GM10266 (cell line): ENCODE data around the gene HS6ST2.
"Not testable (repeated sequence)": the region's sequence is repeated elsewhere in the genome, so short reads cannot be mapped to it uniquely, and the experiment has no call there.

Experiments
- DNase-seq: peaks from one replicate; pipeline ENCODE4 v3.0.0; 2012; ENCODE audit errors: extremely low spot score
- TF ChIP-seq, protein P1 (sequence below): IDR thresholded peaks from 2 replicates; pipeline ENCODE4 v1.5.1; 2012; ENCODE audit warnings: mild to moderate bottlenecking, low read depth; ENCODE audit not compliant: control insufficient read depth, insufficient read depth; ENCODE audit errors: missing control alignments

HS6ST2 gene

DNA sequence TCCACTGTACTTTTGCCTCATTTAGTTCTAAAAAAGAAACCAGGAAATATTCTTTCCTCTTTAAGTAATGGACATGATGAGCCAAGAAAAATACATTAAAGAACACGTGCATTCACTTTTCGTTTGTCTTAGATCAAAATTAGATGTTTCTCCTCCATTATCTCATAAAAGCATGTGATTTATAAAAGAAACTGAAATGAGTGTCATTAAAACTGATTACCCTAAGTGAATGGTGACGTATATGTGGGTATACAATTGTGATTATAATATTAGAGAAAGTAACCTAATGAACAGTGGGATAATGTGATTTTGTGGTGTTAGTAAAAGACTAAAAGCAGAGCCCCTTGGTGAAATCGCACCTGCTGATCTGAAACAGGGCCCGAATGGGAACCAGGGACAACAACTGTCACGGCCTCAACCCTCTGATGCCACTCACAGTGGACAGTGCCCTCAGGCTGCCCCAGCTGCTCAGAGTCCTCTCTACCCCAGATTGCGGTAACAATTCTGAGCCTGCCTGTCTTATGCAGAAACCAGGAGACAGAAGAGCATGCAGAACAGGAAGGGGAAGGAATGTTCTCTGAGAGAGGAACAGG, 25.7 kb upstream of the HS6ST2 start:
- TF ChIP-seq, protein P1, sequence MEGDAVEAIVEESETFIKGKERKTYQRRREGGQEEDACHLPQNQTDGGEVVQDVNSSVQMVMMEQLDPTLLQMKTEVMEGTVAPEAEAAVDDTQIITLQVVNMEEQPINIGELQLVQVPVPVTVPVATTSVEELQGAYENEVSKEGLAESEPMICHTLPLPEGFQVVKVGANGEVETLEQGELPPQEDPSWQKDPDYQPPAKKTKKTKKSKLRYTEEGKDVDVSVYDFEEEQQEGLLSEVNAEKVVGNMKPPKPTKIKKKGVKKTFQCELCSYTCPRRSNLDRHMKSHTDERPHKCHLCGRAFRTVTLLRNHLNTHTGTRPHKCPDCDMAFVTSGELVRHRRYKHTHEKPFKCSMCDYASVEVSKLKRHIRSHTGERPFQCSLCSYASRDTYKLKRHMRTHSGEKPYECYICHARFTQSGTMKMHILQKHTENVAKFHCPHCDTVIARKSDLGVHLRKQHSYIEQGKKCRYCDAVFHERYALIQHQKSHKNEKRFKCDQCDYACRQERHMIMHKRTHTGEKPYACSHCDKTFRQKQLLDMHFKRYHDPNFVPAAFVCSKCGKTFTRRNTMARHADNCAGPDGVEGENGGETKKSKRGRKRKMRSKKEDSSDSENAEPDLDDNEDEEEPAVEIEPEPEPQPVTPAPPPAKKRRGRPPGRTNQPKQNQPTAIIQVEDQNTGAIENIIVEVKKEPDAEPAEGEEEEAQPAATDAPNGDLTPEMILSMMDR, result no peak
- DNase-seq, result no peak

DNA sequence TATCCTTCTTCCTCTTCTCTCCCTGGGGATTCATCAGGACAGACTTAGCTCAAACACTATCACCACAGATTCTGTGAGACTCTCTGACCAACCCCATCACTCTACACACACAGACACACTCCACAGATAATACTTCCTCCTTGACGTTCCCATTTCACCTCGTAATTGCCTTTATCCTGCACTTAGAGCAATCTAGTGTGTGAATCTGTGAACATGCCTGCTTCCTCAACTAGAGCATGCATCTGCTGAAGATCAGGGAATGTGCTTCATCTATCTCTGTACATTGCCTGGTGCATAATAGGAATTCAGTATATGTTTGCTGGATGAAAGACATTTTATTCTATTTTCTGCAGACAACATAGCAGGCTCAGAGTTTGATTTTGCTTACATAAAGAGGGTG, 25.1 kb upstream of the HS6ST2 start:
- DNase-seq, result no peak
- TF ChIP-seq, protein P1, result no peak

DNA sequence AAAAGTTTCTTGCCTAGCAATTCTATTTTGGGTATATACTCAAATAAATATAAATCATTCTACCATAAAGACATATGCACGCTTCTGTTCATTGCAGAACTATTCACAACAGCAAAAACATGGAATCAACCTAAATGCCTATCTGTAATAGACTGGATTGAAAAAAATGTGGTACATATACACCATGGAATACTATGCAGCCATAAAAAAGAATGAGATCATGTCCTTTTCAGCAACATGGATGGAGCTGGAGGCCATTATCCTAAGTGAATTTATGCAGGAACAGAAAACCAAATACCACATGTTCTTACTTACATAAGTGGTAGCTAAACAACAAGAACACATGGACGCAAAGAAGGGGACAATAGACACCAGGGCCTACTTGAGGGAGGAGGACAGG, 21.6 kb upstream of the HS6ST2 start:
- not testable (repeated sequence) for DNase-seq

DNA sequence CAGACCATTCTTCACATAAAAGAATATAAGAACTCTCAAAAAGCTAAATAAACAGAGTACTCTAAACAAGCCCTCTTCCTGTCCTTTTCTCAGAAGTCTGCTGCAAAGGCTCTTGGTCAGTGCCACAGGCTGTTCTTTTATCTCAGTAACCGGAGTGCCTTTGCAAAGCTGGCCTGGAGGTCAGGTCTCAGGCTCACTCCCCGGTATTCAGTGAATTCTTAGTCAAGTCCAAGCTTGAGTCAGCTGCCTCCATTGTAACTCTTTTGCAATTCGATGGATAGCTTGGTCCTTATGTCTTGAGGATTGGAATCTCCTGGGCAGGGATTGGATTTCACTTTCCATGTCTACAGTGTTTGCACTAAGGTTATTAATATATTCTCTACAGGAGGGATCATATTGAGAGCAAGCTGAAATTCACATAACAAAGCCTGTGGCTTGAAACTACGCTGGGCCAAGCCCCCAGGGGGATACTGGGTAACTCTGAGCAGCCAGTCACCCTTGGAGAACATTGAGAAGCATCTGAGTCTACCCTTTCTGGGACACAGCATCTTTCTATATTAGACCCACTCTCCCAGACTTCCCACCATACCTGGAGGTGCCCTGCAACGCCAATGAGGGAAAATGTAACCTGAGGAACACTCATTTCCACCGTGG, 10.0 kb upstream of the HS6ST2 start:
- TF ChIP-seq, protein P1, result no peak
- DNase-seq, result no peak

DNA sequence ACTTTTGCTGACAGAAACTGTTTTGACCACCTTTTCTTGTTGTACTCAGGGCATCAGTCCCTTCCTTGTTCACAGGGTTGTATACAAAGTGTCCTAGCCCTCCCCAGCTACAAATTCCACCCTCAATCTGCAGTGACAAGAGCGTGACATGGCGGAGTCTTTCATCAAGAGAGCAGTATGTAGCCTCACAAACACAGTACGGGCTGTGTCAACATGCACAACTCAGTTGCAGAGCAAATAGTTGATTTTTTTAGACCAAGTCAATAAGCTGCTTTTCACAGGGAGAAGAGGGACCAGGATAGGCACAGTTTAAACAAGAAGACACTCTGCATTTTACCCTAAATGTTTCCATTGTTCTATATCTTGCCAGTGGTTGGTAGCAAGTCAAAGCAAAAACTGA, 8.6 kb upstream of the HS6ST2 start:
- DNase-seq, result no peak
- TF ChIP-seq, protein P1, result no peak

DNA sequence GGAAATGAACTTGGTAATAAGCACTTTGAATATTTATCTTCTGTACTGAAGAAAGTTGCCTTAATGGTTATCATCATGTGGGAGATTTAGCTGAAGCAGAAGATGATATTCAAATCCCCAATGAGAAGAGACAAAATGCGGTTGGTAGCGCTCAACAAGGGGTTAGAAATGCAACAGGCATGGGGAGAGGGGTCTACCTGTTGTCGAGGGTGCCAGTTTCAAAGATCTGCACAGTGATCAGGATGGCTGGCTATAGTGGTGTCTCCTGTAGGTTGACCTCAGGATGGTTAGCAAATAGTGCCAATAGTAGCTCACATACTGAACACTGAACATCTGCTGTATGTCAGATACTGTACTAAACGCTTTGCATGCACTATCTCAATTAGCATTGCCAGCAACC, 7.0 kb upstream of the HS6ST2 start:
- no peak for DNase-seq
- TF ChIP-seq, protein P1, result no peak

DNA sequence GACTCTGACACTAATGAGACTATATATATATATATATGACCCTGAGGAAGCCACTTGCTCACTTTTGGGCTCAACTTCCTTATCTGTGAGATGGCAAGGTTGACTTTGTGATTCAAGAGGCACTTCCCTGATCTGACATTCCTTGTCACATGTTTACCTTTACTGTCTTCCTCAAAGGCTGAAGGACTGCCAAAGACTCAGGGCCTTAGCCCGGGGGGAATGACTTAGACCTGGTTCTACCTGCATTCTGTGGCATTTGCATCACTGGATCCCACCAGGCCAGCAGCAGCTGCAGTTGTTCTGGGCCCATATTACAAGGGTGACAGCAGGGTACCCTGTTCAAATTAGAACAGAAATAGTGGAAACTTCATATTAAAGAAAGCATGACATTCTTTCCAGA, 3.1 kb upstream of the HS6ST2 start:
- DNase-seq, result no peak
- TF ChIP-seq, protein P1, result no peak
